ENCODE data around the gene IL1RAPL2. TPM values are rescaled to one million over a fixed set of nuclear protein-coding genes. Genes with fewer than 3 reads are reported as not detected.

Gene IL1RAPL2
- total and polyA plus RNA-seq, 2 of the 4 experiments (the other 2 are of a cell fraction), result 0.03 TPM; not detected in 1

DNA sequence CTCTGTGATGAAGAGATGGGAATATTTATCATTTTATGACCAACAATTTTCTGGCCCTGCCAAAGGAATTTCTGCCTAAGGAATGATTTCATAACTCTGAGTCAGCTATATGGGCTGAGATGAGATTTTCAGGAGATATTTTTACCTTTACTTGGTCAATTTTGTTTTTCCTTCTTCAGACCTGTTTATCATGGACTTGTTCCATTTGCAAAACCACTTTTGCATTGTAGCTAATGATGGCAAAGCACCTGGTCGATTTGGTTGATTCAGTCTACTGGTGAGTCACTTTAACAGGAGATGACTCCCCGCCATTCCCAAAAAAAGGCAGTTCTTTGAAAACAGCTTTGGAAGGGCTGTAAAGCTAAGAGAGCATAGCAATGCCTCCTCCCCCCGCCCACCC, 601.2 kb downstream of the IL1RAPL2 start:
- no peak for DNase-seq
- POLR2A ChIA-PET (ENCODE audit: unreplicated experiment), result no interaction called here
- ATAC-seq (ENCODE audit: low read depth), result no peak
- Histone ChIP-seq H2AK9ac (replicated peaks; ENCODE audit: low read depth, low read length, poor library complexity) (no peak overlapping the region), H3K27ac (ENCODE audit: insufficient read depth, low read length) (no peak overlapping the region), H2AK5ac (ENCODE audit: low read depth, low read length) (no peak overlapping the region), H3K4ac (ENCODE audit: low read depth, low read length) (no peak overlapping the region), H3K9ac (ENCODE audit: low read depth, low read length) (no peak overlapping the region), H4K8ac (ENCODE audit: low read depth in 2 of 2, low read length in 2 of 2) (no peak overlapping the region), H2BK20ac (ENCODE audit: low read depth, low read length) (no peak overlapping the region), H3K9me1 (ENCODE audit: insufficient read depth, low read length) (no peaks in the 10 kb centered on the region), H4K5ac (ENCODE audit: low read depth, low read length) (no peak overlapping the region), H3K14ac (replicated peaks; ENCODE audit: low read depth, low read length) (no peak overlapping the region), H2BK15ac (ENCODE audit: low read depth, low read length) (no peak overlapping the region), H3K27me3 (ENCODE audit: control insufficient read depth, insufficient read depth, low read length) (peaks cover 2% of the 10 kb centered on the region; the same call in 1 of the 2 replicates), H4K91ac (ENCODE audit: insufficient read depth, low read depth, low read length) (no peak overlapping the region), H3K4me2 (ENCODE audit: low read depth, low read length) (no peak overlapping the region), H2BK120ac (ENCODE audit: low read depth, low read length) (no peak overlapping the region), H4K20me1 (ENCODE audit: insufficient read depth, low read length) (no peaks in the 10 kb centered on the region), H3K56ac (ENCODE audit: extremely low read depth, insufficient read depth, low read length) (no peak overlapping the region), H2AFZ (replicated peaks; ENCODE audit: low read length, poor library complexity) (no peak overlapping the region), H3K4me3 (ENCODE audit: insufficient read depth, low read depth, low read length) (no peak overlapping the region), H3K23ac (ENCODE audit: low read depth, low read length) (no peak overlapping the region), H3K36me3 (ENCODE audit: control insufficient read depth, insufficient read depth, low read length) (no peaks in the 10 kb centered on the region), H3K9me3 (ENCODE audit: control insufficient read depth, insufficient read depth, low read length) (no peaks in the 10 kb centered on the region), H3K79me1 (ENCODE audit: low read depth in 1 of 2, low read length in 2 of 2) (no peaks in the 10 kb centered on the region), H2BK5ac (ENCODE audit: low read depth, low read length, poor library complexity, severe bottlenecking) (no peak overlapping the region), H3K4me1 (ENCODE audit: control insufficient read depth, insufficient read depth, low read length) (no peaks in the 10 kb centered on the region), H3K18ac (ENCODE audit: low read depth, low read length) (no peak overlapping the region)
- intact Hi-C loops (cut with micrococcal nuclease) (no loop called here), in situ Hi-C loops (cut with MboI; ENCODE audit: low sequenced_read_pairs) (no loop called here), dilution Hi-C loops (cut with HindIII; ENCODE audit: low sequenced_read_pairs, unreplicated experiment) (no loop called here)
- CTCF ChIA-PET, result no interaction called here
- BruUV-seq (replicated peaks), result no TSS peak
- no peak for TF ChIP-seq CEBPB (IDR thresholded peaks at IDR 0.05; ENCODE audit: low read depth, low read length)
- no peak for TF ChIP-seq FOS (IDR thresholded peaks at IDR 0.05; ENCODE audit: low read depth, low read length)
- TF ChIP-seq MAZ (IDR thresholded peaks at IDR 0.05; ENCODE audit: borderline replicate concordance, low read depth, low read length), result no peak
- TF ChIP-seq CHD1 (IDR thresholded peaks at IDR 0.05; ENCODE audit: low read depth, low read length), result no peak
- no peak for TF ChIP-seq MXI1 (IDR thresholded peaks at IDR 0.05; ENCODE audit: borderline replicate concordance, low read depth, low read length)
- no peak for TF ChIP-seq RAD21 (IDR thresholded peaks at IDR 0.05; ENCODE audit: low read length)
- no peak for TF ChIP-seq BHLHE40 (IDR thresholded peaks at IDR 0.05; ENCODE audit: low read depth, low read length)
- no CpG with 5 or more reads among the region's 3 CpGs for WGBS, 2 experiments (ENCODE audit: extremely low coverage in 2 of 2, insufficient read length in 1 of 2)
